Measurements from ENCODE around the gene BDH1.

DNA sequence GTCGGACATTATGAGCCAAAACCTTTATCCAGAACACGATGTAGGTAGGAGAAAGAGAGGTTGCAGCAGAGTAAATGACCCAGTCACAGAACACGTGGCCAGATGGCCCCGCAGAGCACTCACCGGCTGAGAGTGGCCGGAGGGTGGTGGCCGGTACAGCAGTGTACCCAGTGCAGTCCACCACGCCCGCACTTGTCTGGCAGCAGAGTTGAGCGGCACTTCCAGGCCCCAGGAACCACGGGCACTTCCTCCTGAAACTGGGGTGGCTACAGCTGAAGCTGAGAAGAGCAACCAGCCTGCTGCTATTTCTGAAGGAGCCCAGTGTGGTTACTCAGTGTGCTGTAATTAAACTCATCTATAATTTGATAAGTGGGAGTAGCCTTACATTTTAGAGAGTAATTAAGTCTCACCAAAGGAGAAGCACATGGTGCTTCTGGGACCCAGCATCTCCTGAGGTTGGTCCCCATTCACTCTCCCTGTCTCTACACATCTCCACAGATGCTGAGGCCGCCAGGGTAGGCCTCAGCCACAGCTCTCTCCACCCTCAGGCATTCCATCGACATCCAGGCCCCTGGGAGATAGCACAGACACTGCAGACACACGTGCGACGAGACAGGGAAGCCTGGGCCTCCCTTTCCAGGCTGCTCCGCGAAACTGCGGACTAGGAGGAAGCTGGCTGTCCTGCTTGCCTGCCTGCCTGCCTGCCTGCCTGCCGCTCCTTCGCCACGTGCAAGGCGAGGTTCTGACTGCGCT, 49.8 kb downstream of the BDH1 start:
- no peak for TF ChIP-seq POLR2A (IDR thresholded peaks at IDR 0.05; ENCODE audit: extremely low read depth, insufficient read length)
- TF ChIP-seq, protein P1, sequence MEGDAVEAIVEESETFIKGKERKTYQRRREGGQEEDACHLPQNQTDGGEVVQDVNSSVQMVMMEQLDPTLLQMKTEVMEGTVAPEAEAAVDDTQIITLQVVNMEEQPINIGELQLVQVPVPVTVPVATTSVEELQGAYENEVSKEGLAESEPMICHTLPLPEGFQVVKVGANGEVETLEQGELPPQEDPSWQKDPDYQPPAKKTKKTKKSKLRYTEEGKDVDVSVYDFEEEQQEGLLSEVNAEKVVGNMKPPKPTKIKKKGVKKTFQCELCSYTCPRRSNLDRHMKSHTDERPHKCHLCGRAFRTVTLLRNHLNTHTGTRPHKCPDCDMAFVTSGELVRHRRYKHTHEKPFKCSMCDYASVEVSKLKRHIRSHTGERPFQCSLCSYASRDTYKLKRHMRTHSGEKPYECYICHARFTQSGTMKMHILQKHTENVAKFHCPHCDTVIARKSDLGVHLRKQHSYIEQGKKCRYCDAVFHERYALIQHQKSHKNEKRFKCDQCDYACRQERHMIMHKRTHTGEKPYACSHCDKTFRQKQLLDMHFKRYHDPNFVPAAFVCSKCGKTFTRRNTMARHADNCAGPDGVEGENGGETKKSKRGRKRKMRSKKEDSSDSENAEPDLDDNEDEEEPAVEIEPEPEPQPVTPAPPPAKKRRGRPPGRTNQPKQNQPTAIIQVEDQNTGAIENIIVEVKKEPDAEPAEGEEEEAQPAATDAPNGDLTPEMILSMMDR (IDR thresholded peaks at IDR 0.05; ENCODE audit: low read depth, low read length): no peak
- TF ChIP-seq, protein P2, sequence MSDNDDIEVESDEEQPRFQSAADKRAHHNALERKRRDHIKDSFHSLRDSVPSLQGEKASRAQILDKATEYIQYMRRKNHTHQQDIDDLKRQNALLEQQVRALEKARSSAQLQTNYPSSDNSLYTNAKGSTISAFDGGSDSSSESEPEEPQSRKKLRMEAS (IDR thresholded peaks at IDR 0.05; ENCODE audit: low read depth, low read length): no peak
